ENCODE results near the gene THRB.

The THRB gene

GRCh38 chr3:24368605-24369004, 126.0 kb downstream of the THRB start:
- no peak for FAIRE-seq
- no peak for DNase-seq (ENCODE audit: insufficient read length, low spot score)
- TF ChIP-seq POLR2AphosphoS5 (IDR thresholded peaks at IDR 0.05; ENCODE audit: low read depth, low read length) (no peak), SPI1 (IDR thresholded peaks at IDR 0.05; ENCODE audit: low read depth, low read length) (no peak), POLR2A (IDR thresholded peaks at IDR 0.05; ENCODE audit: low read depth, low read length) (no peak), TAF1 (IDR thresholded peaks at IDR 0.05; ENCODE audit: low read depth, low read length) (no peak), POU2F2 (IDR thresholded peaks at IDR 0.05; ENCODE audit: low read depth, low read length) (no peak), PAX5 (IDR thresholded peaks at IDR 0.05; ENCODE audit: insufficient read depth, low read length, severe bottlenecking) (no peak)

- no peak for TF ChIP-seq POU2F2 (IDR thresholded peaks at IDR 0.05; ENCODE audit: low read depth, low read length)
- no peak for TF ChIP-seq PAX5 (IDR thresholded peaks at IDR 0.05; ENCODE audit: insufficient read depth, low read length, severe bottlenecking)
- no peak for TF ChIP-seq POLR2A (IDR thresholded peaks at IDR 0.05; ENCODE audit: low read depth, low read length)
- TF ChIP-seq POLR2AphosphoS5 (IDR thresholded peaks at IDR 0.05; ENCODE audit: low read depth, low read length) = no peak
- TF ChIP-seq TAF1 (IDR thresholded peaks at IDR 0.05; ENCODE audit: low read depth, low read length) = no peak
- no peak for TF ChIP-seq SPI1 (IDR thresholded peaks at IDR 0.05; ENCODE audit: low read depth, low read length)
- DNase-seq (ENCODE audit: insufficient read length, low spot score) = no peak
- no peak for FAIRE-seq
These were observed 126.9 kb downstream of the THRB start for GRCh38 chr3:24367664-24368264.

- FAIRE-seq (no peak), DNase-seq (ENCODE audit: insufficient read length, low spot score) (no peak)
- TF ChIP-seq PAX5 (IDR thresholded peaks at IDR 0.05; ENCODE audit: insufficient read depth, low read length, severe bottlenecking) (no peak), POU2F2 (IDR thresholded peaks at IDR 0.05; ENCODE audit: low read depth, low read length) (no peak), SPI1 (IDR thresholded peaks at IDR 0.05; ENCODE audit: low read depth, low read length) (no peak), POLR2AphosphoS5 (IDR thresholded peaks at IDR 0.05; ENCODE audit: low read depth, low read length) (no peak)
These were observed 127.4 kb downstream of the THRB start for GRCh38 chr3:24367216-24367615.

- no peak for TF ChIP-seq SPI1 (IDR thresholded peaks at IDR 0.05; ENCODE audit: low read depth, low read length)
- no peak for TF ChIP-seq POLR2AphosphoS5 (IDR thresholded peaks at IDR 0.05; ENCODE audit: low read depth, low read length)
- no peak for FAIRE-seq
- DNase-seq (ENCODE audit: insufficient read length, low spot score) = no peak
These were observed 129.5 kb downstream of the THRB start for GRCh38 chr3:24365168-24365567.

- no peak for DNase-seq (ENCODE audit: insufficient read length, low spot score)
- no peak for FAIRE-seq
- no peak for TF ChIP-seq TAF1 (IDR thresholded peaks at IDR 0.05; ENCODE audit: low read depth, low read length)
- TF ChIP-seq POLR2A (IDR thresholded peaks at IDR 0.05; ENCODE audit: low read depth, low read length) = no peak
- no peak for TF ChIP-seq POU2F2 (IDR thresholded peaks at IDR 0.05; ENCODE audit: low read depth, low read length)
- no peak for TF ChIP-seq PAX5 (IDR thresholded peaks at IDR 0.05; ENCODE audit: insufficient read depth, low read length, severe bottlenecking)
- TF ChIP-seq SPI1 (IDR thresholded peaks at IDR 0.05; ENCODE audit: low read depth, low read length) = no peak
- no peak for TF ChIP-seq POLR2AphosphoS5 (IDR thresholded peaks at IDR 0.05; ENCODE audit: low read depth, low read length)
These were observed 130.3 kb downstream of the THRB start for GRCh38 chr3:24364359-24364758.

- FAIRE-seq (no peak), DNase-seq (ENCODE audit: insufficient read length, low spot score) (no peak)
- TF ChIP-seq TAF1 (IDR thresholded peaks at IDR 0.05; ENCODE audit: low read depth, low read length) = no peak
- no peak for TF ChIP-seq SPI1 (IDR thresholded peaks at IDR 0.05; ENCODE audit: low read depth, low read length)
- TF ChIP-seq POLR2AphosphoS5 (IDR thresholded peaks at IDR 0.05; ENCODE audit: low read depth, low read length) = no peak
- TF ChIP-seq PAX5 (IDR thresholded peaks at IDR 0.05; ENCODE audit: insufficient read depth, low read length, severe bottlenecking) = no peak
- TF ChIP-seq POLR2A (IDR thresholded peaks at IDR 0.05; ENCODE audit: low read depth, low read length) = no peak
- no peak for TF ChIP-seq POU2F2 (IDR thresholded peaks at IDR 0.05; ENCODE audit: low read depth, low read length)
These were observed 131.4 kb downstream of the THRB start for GRCh38 chr3:24363242-24363641.

GRCh38 chr3:24361623-24362022, 133.0 kb downstream of the THRB start:
- DNase-seq (ENCODE audit: insufficient read length, low spot score) (no peak), FAIRE-seq (no peak)
- TF ChIP-seq PAX5 (IDR thresholded peaks at IDR 0.05; ENCODE audit: insufficient read depth, low read length, severe bottlenecking) = no peak

GRCh38 chr3:24360957-24361356, 133.7 kb downstream of the THRB start:
- DNase-seq (ENCODE audit: insufficient read length, low spot score) (no peak), FAIRE-seq (no peak)
- TF ChIP-seq POLR2A (IDR thresholded peaks at IDR 0.05; ENCODE audit: low read depth, low read length) (no peak), PAX5 (IDR thresholded peaks at IDR 0.05; ENCODE audit: insufficient read depth, low read length, severe bottlenecking) (no peak), POLR2AphosphoS5 (IDR thresholded peaks at IDR 0.05; ENCODE audit: low read depth, low read length) (no peak), SPI1 (IDR thresholded peaks at IDR 0.05; ENCODE audit: low read depth, low read length) (no peak), TAF1 (IDR thresholded peaks at IDR 0.05; ENCODE audit: low read depth, low read length) (no peak)

GRCh38 chr3:24359645-24360462, 134.8 kb downstream of the THRB start:
- TF ChIP-seq PAX5 (IDR thresholded peaks at IDR 0.05; ENCODE audit: insufficient read depth, low read length, severe bottlenecking) (no peak), TAF1 (IDR thresholded peaks at IDR 0.05; ENCODE audit: low read depth, low read length) (no peak), POLR2AphosphoS5 (IDR thresholded peaks at IDR 0.05; ENCODE audit: low read depth, low read length) (no peak)
- no peak for FAIRE-seq
- DNase-seq (ENCODE audit: insufficient read length, low spot score) = no peak

- no peak for DNase-seq (ENCODE audit: insufficient read length, low spot score)
- FAIRE-seq = no peak
- TF ChIP-seq POLR2A (IDR thresholded peaks at IDR 0.05; ENCODE audit: low read depth, low read length) (no peak), SPI1 (IDR thresholded peaks at IDR 0.05; ENCODE audit: low read depth, low read length) (no peak), TAF1 (IDR thresholded peaks at IDR 0.05; ENCODE audit: low read depth, low read length) (no peak), POLR2AphosphoS5 (IDR thresholded peaks at IDR 0.05; ENCODE audit: low read depth, low read length) (no peak), PAX5 (IDR thresholded peaks at IDR 0.05; ENCODE audit: insufficient read depth, low read length, severe bottlenecking) (no peak), POU2F2 (IDR thresholded peaks at IDR 0.05; ENCODE audit: low read depth, low read length) (no peak)
These were observed 135.5 kb downstream of the THRB start for GRCh38 chr3:24359102-24359501.
